Measurements from ENCODE around the gene GABRR3. TPM values are rescaled to one million over a fixed set of nuclear protein-coding genes. Genes with fewer than 3 reads are reported as not detected.
A peak's percentile ranks its signal among the peaks of the same experiment; 100 is the strongest.

The GABRR3 gene
- not detected in 2 replicates for total RNA-seq

DNA sequence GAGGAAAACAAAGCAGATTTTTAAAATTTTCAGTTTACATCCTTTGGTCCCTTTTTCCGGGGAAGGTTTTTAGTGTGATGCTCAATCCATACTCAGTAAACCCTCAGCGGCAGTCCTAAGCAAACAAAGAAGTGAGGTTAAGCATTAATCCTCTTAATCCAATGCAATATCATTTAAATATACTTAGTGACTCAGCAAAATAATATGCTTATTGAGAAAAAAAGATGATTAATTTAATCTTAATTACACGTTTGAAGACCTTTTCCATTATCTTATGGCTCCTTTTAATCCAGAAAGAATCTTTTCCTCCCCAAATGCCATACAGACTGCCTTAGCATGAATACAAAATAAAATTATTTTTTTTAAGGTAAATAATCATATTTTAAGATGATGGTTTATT lies at the start of gene GABRR3:
Gene GABRR3, minus strand, starts transcription at position 108 of the 400 bp plus-strand sequence. CDS start 328 bp downstream, outside the sequence.
- no peak for DNase-seq

DNA sequence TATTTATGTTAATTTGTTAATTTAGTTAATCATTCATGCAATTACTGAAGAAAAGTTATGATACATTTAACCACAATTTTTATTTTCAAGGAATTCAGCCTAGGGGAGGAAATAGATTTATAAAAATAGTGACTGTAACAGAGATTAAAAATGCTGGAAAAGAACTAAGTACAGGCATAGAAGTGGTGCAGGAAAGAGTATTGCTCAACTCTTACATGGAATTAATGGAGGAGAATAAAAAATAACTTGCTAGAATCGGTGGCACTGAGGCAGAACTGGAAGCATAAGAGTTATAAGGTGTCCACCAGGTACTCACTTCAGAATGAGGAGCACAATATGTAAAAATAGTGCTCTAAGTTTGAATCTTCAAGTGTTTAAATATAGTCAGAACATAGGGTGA lies 38.4 kb upstream of the GABRR3 start:
- DNase-seq: no peak

GRCh38 chr3:98070840-98071239 lies 35.7 kb upstream of the GABRR3 start:
- no peak for DNase-seq

- no peak for DNase-seq
These were observed 33.7 kb upstream of the GABRR3 start for GRCh38 chr3:98068824-98069223.

- no peak for DNase-seq
These were observed 23.3 kb upstream of the GABRR3 start for GRCh38 chr3:98058244-98058960.

DNA sequence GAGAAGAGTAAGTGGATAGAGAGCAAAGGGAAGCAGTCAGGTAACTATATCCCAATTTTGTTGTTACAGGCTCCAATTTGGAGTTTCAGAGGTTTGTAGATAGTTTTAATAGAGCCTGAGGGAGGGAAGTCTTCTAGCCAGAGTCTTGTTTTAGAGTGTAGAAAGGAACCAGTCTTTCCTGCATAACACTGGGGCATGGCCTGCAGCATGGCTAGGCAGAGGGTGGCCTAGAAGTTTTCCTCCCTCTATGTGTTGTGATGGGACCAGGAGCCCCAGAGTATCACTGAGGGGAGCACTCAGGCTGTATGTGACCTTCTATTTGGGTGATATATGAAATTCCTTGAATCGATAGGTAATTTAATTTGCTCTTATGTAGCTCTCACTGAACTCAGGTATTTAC lies 22.5 kb upstream of the GABRR3 start:
- no peak for DNase-seq

DNA sequence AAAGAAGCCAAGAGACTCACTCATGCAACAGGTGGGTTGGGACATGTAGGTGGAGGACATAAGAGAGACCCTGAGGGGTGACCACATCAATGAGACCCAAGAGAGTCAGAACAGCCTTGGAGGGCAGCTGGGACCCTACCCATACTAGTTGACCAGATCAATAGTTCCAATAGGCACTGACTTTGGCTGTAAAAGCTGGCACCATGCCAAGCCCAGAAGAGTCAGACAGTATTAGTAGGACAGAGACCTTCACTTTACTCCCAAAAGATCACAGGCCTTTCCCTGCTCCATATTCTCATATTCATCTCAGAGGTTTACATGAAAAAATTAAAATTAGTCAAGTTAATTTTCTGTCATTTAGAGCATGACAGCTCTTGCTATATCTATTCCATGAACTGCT lies 20.9 kb upstream of the GABRR3 start:
- DNase-seq: no peak

GRCh38 chr3:98049271-98049670 lies 14.2 kb upstream of the GABRR3 start:
- no peak for DNase-seq

DNA sequence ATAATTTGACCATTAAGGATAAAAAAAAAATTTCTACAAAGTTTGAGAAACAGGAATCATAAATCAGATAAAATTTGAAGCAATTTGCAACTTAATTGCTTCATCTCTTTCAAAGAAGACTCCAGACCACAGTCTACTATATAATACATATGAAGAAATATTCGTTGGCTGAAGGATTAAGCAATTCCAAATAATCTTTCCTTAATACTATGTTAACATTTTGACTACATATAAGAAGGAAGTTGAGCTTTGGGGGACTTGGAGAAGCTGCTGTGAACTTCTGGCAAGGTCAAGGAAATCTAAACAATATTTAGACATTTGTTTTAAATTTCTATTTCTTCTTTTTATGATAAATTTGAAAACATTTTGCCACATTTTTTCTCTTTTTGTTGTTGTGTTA lies 13.5 kb upstream of the GABRR3 start:
- no peak for DNase-seq

DNA sequence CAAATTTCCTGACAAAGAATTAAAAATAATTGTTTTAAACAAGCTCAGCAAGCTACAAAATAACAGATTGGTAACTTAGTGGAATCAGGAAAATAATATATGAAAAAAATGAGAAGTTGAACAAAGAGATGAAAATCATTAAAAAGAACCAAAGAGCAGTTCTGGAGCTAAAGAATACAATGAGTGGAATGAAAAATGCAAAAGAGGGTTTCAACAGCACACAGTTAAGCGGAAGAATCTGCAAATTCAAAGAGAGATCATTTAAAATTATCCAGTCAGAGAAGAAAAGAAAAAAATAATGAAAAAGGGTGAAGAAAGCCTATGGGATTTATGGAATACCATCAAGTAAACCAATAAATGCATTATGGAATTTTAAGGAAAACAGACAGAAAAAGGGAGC lies 6.2 kb upstream of the GABRR3 start:
- DNase-seq: no peak

DNA sequence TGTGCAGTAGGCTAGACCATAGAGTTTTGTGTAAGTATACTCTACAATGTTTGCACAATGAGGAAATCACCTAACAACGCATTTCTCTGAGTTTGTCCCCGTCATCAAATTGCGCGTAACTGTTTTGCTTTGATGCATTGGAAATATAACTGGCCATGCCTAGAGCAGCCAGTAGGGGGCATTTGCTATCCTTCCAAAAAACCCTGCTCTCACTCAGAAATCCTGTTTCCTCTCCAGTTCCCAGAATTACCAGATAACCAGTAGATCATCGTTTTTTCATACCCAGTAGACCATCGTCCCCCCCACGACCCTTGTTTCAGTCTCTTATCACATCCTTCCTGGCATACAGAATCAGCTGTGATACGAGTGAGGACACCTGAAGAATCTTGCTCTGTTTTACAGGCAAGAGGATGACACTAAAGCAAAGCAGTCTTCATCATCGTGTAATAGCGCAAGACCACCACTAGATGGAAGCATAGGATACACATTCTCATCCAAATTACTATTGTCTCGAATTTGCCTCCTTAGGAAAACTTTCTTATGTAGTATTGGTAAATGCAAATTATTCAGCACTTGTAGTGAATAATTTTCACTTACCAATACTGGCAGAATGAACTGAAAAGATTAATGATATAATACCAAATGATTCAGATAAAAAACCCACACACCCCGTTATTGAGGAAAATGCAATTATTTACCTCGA lies 4.4 kb upstream of the GABRR3 start:
- DNase-seq: peak; percentile 89

GRCh38 chr3:98038876-98039275 lies 3.8 kb upstream of the GABRR3 start:
- DNase-seq: no peak

DNA sequence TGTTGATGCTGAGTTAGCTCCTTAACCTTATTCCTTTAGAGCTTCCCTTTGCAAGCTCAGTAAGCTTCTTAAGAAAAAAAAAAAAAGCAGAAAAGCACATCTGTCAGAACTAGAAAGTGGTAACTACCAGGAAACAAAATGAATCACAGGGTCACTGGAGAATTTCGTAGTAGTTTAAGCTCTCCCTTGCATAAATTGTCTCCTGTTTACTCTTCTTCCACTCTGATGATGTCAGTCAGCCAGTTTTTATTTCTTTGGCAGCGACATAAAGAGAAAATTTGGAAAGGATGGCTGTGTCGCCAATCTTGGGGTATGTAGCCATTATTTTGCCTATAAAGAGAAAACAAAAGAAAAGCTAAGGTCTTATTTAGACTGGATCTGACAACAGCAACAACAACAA lies 3.2 kb upstream of the GABRR3 start:
- no peak for DNase-seq

- no peak for DNase-seq
These were observed 629 bp downstream of the GABRR3 start for GRCh38 chr3:98034486-98034885.

- no peak for DNase-seq
These were observed 1.1 kb downstream of the GABRR3 start for GRCh38 chr3:98034036-98034435.

- DNase-seq: no peak
These were observed 2.2 kb downstream of the GABRR3 start for GRCh38 chr3:98032904-98033303.

- DNase-seq: no peak
These were observed 2.9 kb downstream of the GABRR3 start for GRCh38 chr3:98032265-98032664.

DNA sequence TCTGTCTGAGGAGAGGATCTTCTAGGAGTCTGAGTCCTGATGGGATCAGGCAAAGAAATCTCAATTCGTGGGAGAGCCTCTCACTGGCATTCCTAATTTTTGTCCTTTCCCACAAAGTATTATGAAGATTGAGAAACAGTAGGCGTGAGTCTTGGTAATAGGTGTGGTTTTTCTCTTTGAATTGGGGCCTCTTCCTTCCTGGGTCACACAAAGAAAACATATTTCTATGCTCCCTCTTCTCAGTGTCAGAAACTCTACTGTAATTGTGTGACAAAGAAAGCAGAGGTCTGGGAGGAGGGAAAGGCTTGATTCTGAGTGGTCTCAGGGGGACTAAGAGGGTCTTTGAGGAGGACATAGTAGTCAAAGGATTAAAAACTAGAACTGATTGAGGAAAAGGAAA lies 6.0 kb downstream of the GABRR3 start:
- DNase-seq: no peak

DNA sequence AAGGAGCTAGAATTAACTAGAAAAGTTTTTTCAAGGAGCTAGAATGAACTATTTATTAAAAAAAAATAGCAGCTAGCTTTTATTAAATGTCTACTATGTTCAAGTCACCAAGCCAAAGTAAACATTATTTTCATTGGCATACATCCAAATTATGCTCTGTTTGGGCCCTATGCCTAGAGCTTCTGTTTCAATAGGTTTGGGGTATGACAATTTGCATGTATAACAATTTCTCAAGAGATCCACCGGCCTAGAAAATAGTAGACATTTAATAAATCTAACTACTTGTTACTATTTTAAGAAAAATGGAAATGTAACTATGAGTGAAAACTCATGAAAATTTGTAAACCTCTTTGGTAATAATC lies 8.0 kb downstream of the GABRR3 start:
- peak; percentile 49 for DNase-seq

GRCh38 chr3:98026425-98027084 lies 8.6 kb downstream of the GABRR3 start:
- no peak for DNase-seq

GRCh38 chr3:98025392-98025945 lies 9.6 kb downstream of the GABRR3 start:
- DNase-seq: no peak

DNA sequence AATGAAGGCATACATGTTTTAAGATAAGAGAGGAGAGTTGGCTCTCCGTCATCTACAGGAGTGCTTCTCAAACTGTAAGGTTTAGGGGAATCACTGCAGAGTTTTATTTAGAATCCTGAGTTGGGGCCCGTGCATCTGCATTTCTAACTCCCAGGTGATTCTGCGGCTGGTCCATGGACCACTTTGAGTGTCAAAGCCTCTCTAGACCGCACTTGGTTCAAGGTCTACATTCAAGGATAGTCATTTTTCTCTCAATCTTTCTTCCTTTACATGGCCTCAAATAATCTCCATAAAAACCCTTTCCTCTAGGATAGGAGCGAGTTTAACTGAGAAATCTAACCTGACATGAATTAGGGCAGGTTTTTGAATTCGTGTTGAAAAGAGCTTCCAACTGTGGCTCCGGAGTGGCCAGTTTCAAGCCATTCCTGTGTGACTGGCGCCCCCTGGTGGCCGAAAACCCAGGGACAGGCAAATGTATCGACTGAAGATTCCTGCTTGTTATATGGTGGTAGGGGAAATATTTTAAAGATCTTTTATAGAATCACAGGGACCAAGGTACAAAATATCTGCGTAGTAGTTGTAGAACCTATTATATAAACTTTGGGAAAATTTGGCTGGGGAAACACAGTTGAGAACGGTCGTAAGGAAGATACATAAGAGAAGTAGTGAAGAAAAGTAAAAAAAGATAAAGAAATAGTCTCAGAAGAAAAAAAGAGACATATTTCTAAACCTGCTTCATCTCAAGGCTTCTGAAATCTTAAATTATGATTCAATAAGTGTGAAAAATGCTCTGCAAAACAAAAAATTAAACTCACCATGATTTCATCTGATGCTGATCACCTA lies 11.9 kb downstream of the GABRR3 start:
- peak; percentile 88 for DNase-seq
